Smooth muscle cell (in vitro differentiated cells): ENCODE data around the gene PPM1B. TPM values are rescaled to one million over a fixed set of nuclear protein-coding genes. Genes with fewer than 3 reads are reported as not detected.
A peak's percentile ranks its signal among the peaks of the same experiment; 100 is the strongest.

ENCODE experiments used
- DNase-seq: peaks from one replicate; lab custom pipeline; 2025; ENCODE audit not compliant: unreplicated experiment; lab: John Stamatoyannopoulos, UW
- H2AFZ ChIP-seq: fragments of 200-600 bp; sonication (generic); 2 replicates; pipeline ENCODE4 v1.6.0; 2016; ENCODE audit warnings: antibody characterized with exemption, low read depth, mild to moderate bottlenecking
- H3F3A ChIP-seq: fragments of 200-600 bp; sonication (generic); 2 replicates; pipeline ENCODE4 v1.6.0; 2017; ENCODE audit warnings: antibody characterized with exemption, low read depth
- H3K27ac ChIP-seq: fragments of 200-600 bp; sonication (generic); 2 replicates; pipeline ENCODE4 v1.5.1; 2016; ENCODE audit warnings: low read depth, mild to moderate bottlenecking
- H3K27me3 ChIP-seq: fragments of 200-600 bp; sonication (generic); 2 replicates; pipeline ENCODE4 v1.6.1; 2016; ENCODE audit warnings: low read depth, mild to moderate bottlenecking
- H3K36me3 ChIP-seq: fragments of 200-600 bp; sonication (generic); 2 replicates; pipeline ENCODE4 v1.5.1; 2016; ENCODE audit warnings: low read depth
- H3K4me1 ChIP-seq: fragments of 200-600 bp; sonication (generic); 2 replicates; pipeline ENCODE4 v1.5.1; 2016; ENCODE audit warnings: low read depth
- H3K4me2 ChIP-seq: fragments of 200-600 bp; sonication (generic); 2 replicates; pipeline ENCODE4 v1.6.0; 2016; ENCODE audit warnings: mild to moderate bottlenecking
- H3K4me3 ChIP-seq: fragments of 200-600 bp; sonication (generic); 2 replicates; pipeline ENCODE4 v1.5.1; 2016; ENCODE audit warnings: mild to moderate bottlenecking
- H3K79me2 ChIP-seq: fragments of 200-600 bp; sonication (generic); 2 replicates; pipeline ENCODE4 v1.6.0; 2016; ENCODE audit warnings: low read depth, mild to moderate bottlenecking
- H3K9ac ChIP-seq: fragments of 200-600 bp; sonication (generic); 2 replicates; pipeline ENCODE4 v1.6.0; 2016; ENCODE audit warnings: low read depth
- H3K9me3 ChIP-seq: fragments of 200-600 bp; sonication (generic); replicated peaks from 2 replicates; pipeline ENCODE4 v1.5.1; 2016; ENCODE audit warnings: low read depth
- H4K20me1 ChIP-seq: fragments of 200-600 bp; sonication (generic); 2 replicates; pipeline ENCODE4 v1.6.0; 2016; ENCODE audit warnings: low read depth
- CTCF ChIP-seq: fragments of 200-600 bp; sonication (generic); IDR thresholded peaks from 2 replicates; pipeline ENCODE4 v1.5.1; 2017; ENCODE audit warnings: borderline replicate concordance, mild to moderate bottlenecking, antibody characterized with exemption; ENCODE audit not compliant: insufficient read depth, poor library complexity, severe bottlenecking
- WGBS: methylation state at CpG from one replicate; pipeline ENCODE4 v1.1.7; 2016; ENCODE audit warnings: low lambda C conversion rate; 5-methylcytosine and 5-hydroxymethylcytosine counted together
- polyA plus RNA-seq: library from polyadenylated mRNA; unstranded; fragments of >200 nt; fragmentation: Nextera tagmentation; extraction: Ambion mirVana; gene quantifications from 2 replicates; pipeline ENCODE4 v1.2.1, GENCODE V29; 2016
- total RNA-seq: library from RNA; depleted of rRNA; stranded (reverse); fragments of >200 nt; gene quantifications from 2 replicates; pipeline ENCODE4 v1.2.3, GENCODE V29; 2014

PPM1B gene
- total and polyA plus RNA-seq, 2 experiments from 2014 or later = 20.8 to 27.0 TPM

GRCh38 chr2:44155666-44156446 is 12.8 kb upstream of the PPM1B start:
- Histone ChIP-seq H3K36me3 (no peaks in the 10 kb centered on the region), H3K27me3 (no peaks in the 10 kb centered on the region), H3K4me2 (no peak overlapping the region), H3K27ac (peak overlapping the region; percentile 44), H3F3A (peaks cover 5% of the 10 kb centered on the region), H3K79me2 (no peaks in the 10 kb centered on the region), H3K9me3 (no peaks in the 10 kb centered on the region), H3K4me1 (no peaks in the 10 kb centered on the region), H3K9ac (no peak overlapping the region), H2AFZ (no peak overlapping the region), H4K20me1 (no peaks in the 10 kb centered on the region), H3K4me3 (no peak overlapping the region)
- no peak for DNase-seq
- no peak for TF ChIP-seq CTCF
- 58% methylated on average over 5 of the region's 5 CpGs for WGBS

- Histone ChIP-seq H2AFZ (no peak overlapping the region), H3K9me3 (no peaks in the 10 kb centered on the region), H3K79me2 (no peaks in the 10 kb centered on the region), H3K36me3 (no peaks in the 10 kb centered on the region), H3K4me3 (no peak overlapping the region), H3K27me3 (no peaks in the 10 kb centered on the region), H3K27ac (no peak overlapping the region), H3K4me2 (no peak overlapping the region), H3F3A (no peaks in the 10 kb centered on the region), H3K4me1 (no peaks in the 10 kb centered on the region), H3K9ac (no peak overlapping the region), H4K20me1 (no peaks in the 10 kb centered on the region)
- WGBS = 96% methylated on average over 2 of the region's 2 CpGs
- no peak for TF ChIP-seq CTCF
- no peak for DNase-seq
These were observed 4.9 kb upstream of the PPM1B start for GRCh38 chr2:44163777-44164176.

- no peak overlapping the region for H3K4me3 ChIP-seq
- H4K20me1 ChIP-seq = peaks cover 2% of the 10 kb centered on the region
- WGBS = 98% methylated on average over 3 of the region's 3 CpGs
- TF ChIP-seq CTCF = no peak
- no peaks in the 10 kb centered on the region for H3K79me2 ChIP-seq
- H2AFZ ChIP-seq = no peak overlapping the region
- H3K27ac ChIP-seq = no peak overlapping the region
- H3K4me1 ChIP-seq = no peaks in the 10 kb centered on the region
- H3K4me2 ChIP-seq = no peak overlapping the region
- H3K27me3 ChIP-seq = no peaks in the 10 kb centered on the region
- H3K36me3 ChIP-seq = no peaks in the 10 kb centered on the region
- H3K9ac ChIP-seq = no peak overlapping the region
- H3F3A ChIP-seq = peaks cover 5% of the 10 kb centered on the region
- H3K9me3 ChIP-seq = no peaks in the 10 kb centered on the region
- DNase-seq = no peak
These were observed 4.1 kb upstream of the PPM1B start for GRCh38 chr2:44164617-44165016.

- Histone ChIP-seq H3K4me3 (no peak overlapping the region), H3F3A (peaks cover 6% of the 10 kb centered on the region), H3K4me1 (peaks cover 7% of the 10 kb centered on the region), H3K36me3 (no peaks in the 10 kb centered on the region), H3K9me3 (no peaks in the 10 kb centered on the region), H3K27ac (no peak overlapping the region), H2AFZ (no peak overlapping the region), H3K79me2 (peaks cover 10% of the 10 kb centered on the region), H4K20me1 (peaks cover 17% of the 10 kb centered on the region), H3K27me3 (no peaks in the 10 kb centered on the region), H3K4me2 (no peak overlapping the region), H3K9ac (no peak overlapping the region)
- no peak for TF ChIP-seq CTCF
- DNase-seq = no peak
- 76% methylated on average over 23 of the region's 23 CpGs for WGBS
These were observed 2.6 kb upstream of the PPM1B start for GRCh38 chr2:44166096-44166495.
